GM12891 (cell line): Measurements from ENCODE around the gene BMF.

Experiments used
- POLR2A ChIP-seq: IDR thresholded peaks from 2 replicates; pipeline ENCODE4 v1.6.1; 2011; ENCODE audit warnings: low read depth, low read length, control low read depth
- POLR2AphosphoS5 ChIP-seq: IDR thresholded peaks from 2 replicates; pipeline ENCODE4 v1.6.1; 2011; ENCODE audit warnings: low read depth, low read length, control low read depth
- POU2F2 ChIP-seq: IDR thresholded peaks from 2 replicates; pipeline ENCODE4 v1.6.1; 2011; ENCODE audit warnings: low read depth, mild to moderate bottlenecking, control low read depth, low read length, moderate library complexity
- SPI1 ChIP-seq: IDR thresholded peaks from 2 replicates; pipeline ENCODE4 v1.6.1; 2011; ENCODE audit warnings: low read depth, low read length, control low read depth
- TAF1 ChIP-seq: IDR thresholded peaks from 2 replicates; pipeline ENCODE4 v1.6.1; 2011; ENCODE audit warnings: low read depth, low read length, control low read depth

DNA sequence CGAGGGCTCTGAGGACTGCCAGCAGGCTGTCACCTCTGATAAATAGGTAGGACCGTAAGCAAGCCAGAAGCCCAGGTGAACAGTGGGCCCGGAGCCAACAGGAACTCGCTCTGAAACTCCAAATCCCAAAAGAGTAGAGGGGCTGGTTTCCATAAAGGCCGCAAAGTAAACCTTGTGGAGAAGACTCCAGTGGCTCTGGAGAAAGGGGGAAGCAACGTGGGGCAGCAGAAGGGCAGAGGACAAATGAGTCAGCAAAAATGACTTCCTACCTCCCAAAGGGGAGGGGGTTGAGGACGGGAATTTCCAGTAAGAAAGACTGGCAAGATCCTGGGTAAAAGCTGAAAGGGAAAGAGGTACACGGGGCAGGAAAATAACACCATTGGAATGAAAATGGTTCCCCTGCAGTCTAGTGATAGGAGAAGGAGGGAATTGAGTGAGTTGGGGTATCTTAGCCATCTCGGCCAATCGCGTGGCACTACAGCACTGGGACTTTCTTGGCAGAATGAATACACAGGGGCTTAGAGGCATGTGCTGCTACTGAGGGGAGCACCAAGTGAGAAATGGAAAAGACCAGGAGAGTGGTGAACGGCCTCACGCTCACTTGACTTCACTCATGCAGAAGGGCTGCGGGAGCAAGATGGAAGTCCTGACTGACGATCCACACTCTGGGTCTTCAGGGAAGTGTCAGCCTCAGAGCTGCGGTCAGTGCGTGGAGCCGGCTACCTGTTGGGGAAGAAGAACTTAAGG lies 33.2 kb downstream of the BMF start:
- TF ChIP-seq POLR2A (no peak), TAF1 (no peak), POLR2AphosphoS5 (no peak), POU2F2 (no peak), SPI1 (no peak)
